Measurements from ENCODE around the gene DHX58.
"Not testable (repeated sequence)": the region's sequence is repeated elsewhere in the genome, so short reads cannot be mapped to it uniquely, and the experiment has no call there.

DHX58 gene

GRCh38 chr17:42112552-42113176, at the start of gene DHX58:
TSS of gene DHX58 (minus strand) at chr17:42112714. CDS start at chr17:42111892, 822 bp downstream.
- DNase-seq (ENCODE audit: low spot score): peak; percentile 92

- no peak for DNase-seq (ENCODE audit: low spot score)
These were observed 48.0 kb upstream of the DHX58 start for GRCh38 chr17:42160531-42160910.

GRCh38 chr17:42159796-42160530, 47.4 kb upstream of the DHX58 start:
- DNase-seq (ENCODE audit: low spot score): no peak

GRCh38 chr17:42155614-42156045, 43.1 kb upstream of the DHX58 start:
- DNase-seq (ENCODE audit: low spot score): no peak

- DNase-seq (ENCODE audit: low spot score): no peak
These were observed 41.6 kb upstream of the DHX58 start for GRCh38 chr17:42153919-42154742.

GRCh38 chr17:42146911-42147607, 34.5 kb upstream of the DHX58 start:
- DNase-seq (ENCODE audit: low spot score): no peak

- not testable (repeated sequence) for DNase-seq (ENCODE audit: low spot score)
These were observed 30.6 kb upstream of the DHX58 start for GRCh38 chr17:42143138-42143537.

- DNase-seq (ENCODE audit: low spot score): peak; percentile 60
These were observed 29.9 kb upstream of the DHX58 start for GRCh38 chr17:42142371-42142896.

GRCh38 chr17:42141382-42141781, 28.9 kb upstream of the DHX58 start:
- no peak for DNase-seq (ENCODE audit: low spot score)

- not testable (repeated sequence) for DNase-seq (ENCODE audit: low spot score)
These were observed 28.2 kb upstream of the DHX58 start for GRCh38 chr17:42140690-42141089.

- no peak for DNase-seq (ENCODE audit: low spot score)
These were observed 26.4 kb upstream of the DHX58 start for GRCh38 chr17:42138749-42139492.

- no peak for DNase-seq (ENCODE audit: low spot score)
These were observed 24.1 kb upstream of the DHX58 start for GRCh38 chr17:42136654-42137051.

GRCh38 chr17:42135664-42136653, 23.4 kb upstream of the DHX58 start:
- peak; percentile 61 for DNase-seq (ENCODE audit: low spot score)

- no peak for DNase-seq (ENCODE audit: low spot score)
These were observed 22.6 kb upstream of the DHX58 start for GRCh38 chr17:42135151-42135550.

GRCh38 chr17:42133461-42134041, 21.0 kb upstream of the DHX58 start:
- no peak for DNase-seq (ENCODE audit: low spot score)

GRCh38 chr17:42132941-42133340, 20.4 kb upstream of the DHX58 start:
- DNase-seq (ENCODE audit: low spot score): peak; percentile 91

GRCh38 chr17:42131981-42132432, 19.5 kb upstream of the DHX58 start:
- no peak for DNase-seq (ENCODE audit: low spot score)

GRCh38 chr17:42131232-42131631, 18.7 kb upstream of the DHX58 start:
- no peak for DNase-seq (ENCODE audit: low spot score)

- no peak for DNase-seq (ENCODE audit: low spot score)
These were observed 17.9 kb upstream of the DHX58 start for GRCh38 chr17:42130310-42130936.

Data from AG08396 (cell line).